ENCODE results near the gene ABCC1.
"Not testable (repeated sequence)": the region's sequence is repeated elsewhere in the genome, so short reads cannot be mapped to it uniquely, and the experiment has no call there.

The ABCC1 gene

GRCh38 chr16:16086653-16087446 is 137.4 kb downstream of the ABCC1 start:
- no peak for DNase-seq

- no peak for DNase-seq
Observed at GRCh38 chr16:16090238-16090637, 140.8 kb downstream of the ABCC1 start.

GRCh38 chr16:16092925-16093627 is 143.7 kb downstream of the ABCC1 start:
- peak; percentile 13 for DNase-seq

- DNase-seq: no peak
Observed at GRCh38 chr16:16093628-16094332, 144.4 kb downstream of the ABCC1 start.

GRCh38 chr16:16095646-16096045 is 146.2 kb downstream of the ABCC1 start:
- DNase-seq: no peak

DNA sequence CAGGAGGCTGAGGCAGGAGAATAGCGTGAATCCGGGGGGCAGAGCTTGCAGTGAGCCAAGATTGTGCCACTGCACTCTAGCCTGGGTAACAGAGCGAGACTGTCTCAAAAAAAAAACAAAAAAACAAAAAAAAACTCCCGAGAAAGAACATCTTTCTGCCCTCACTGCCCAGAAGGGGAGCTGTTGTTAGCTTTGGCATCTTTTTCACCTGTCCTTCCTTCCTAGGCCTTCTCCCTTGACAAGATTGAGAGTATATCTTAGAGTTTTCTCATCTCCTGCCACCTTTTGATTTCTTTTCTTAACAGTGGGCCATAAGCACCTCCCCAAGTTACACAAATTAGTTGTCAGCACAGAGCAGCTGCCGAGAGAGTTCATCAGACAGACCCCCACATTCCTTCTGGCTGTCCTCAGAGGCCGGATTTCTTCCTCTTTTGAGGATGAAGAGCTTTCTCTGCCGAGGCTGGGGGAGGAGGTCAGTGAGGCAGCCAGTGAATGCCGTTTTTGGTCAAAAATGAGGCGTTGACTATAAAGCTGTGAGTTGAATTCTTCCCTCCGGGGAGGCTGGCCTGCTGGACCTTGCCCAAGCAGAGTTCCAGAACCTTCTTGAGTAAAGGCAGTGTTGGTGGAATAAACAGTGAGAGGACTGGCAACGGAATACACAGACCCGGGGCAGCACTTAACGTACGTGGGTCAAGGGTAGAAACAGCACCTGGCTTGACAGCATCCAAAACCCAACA is 146.9 kb downstream of the ABCC1 start:
- no peak for DNase-seq

DNA sequence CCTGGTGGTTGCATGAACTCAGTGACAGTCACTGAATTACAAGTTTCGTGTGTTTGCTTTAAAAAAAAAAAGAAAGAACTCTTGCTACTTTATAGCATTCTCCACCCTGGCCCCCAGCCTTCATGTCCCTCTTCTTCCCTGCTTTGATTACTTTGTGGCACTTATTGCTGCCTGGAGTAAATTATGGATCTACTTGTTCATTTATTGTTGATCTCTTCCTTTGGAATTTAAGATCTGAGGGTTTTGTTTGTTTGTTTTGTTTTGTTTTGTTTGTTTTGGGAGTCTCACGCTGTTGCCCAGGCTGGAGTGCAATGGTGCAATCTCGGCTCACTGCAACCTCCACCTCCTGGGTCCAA is 147.4 kb downstream of the ABCC1 start:
- no peak for DNase-seq

DNA sequence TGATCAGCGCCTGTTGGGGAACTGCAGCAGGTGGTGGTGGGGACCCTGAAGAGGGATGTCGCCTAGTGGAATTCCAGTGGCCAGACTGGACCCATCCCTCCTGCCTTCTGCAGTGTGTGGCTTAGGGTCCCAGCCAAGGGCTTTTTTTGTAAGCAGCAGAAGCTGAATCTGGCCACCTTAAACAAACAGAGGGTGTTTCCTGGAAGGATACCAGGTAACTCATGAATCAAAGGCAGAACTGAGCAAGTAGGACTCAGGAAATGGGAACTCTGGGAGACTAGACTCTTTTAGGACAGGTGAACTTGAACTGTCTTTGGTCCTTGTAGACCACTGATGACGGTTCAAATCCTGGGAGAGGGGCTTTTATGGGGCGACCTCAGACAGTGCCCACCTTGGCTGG is 149.9 kb downstream of the ABCC1 start:
- no peak for DNase-seq

- no peak for DNase-seq
Observed at GRCh38 chr16:16100631-16101030, 151.2 kb downstream of the ABCC1 start.

DNA sequence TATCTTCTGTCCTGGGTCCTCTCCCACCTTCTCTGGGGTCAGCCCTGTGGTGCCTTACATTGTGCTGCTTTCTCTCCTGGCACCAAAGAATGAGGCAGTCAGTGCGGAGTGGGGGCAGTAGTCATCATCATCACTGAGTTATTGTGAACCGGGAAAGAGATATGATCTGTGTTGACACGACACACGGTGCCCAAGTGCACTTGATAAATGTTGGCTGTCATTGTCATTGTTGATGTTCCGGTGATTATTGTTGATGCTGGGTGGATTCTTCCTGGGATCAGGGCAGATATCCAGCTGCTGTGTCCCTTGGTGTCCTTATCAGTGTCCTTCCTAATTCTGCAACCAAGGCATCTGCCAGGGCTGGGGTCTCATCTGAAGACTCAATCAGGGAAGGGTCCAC is 152.2 kb downstream of the ABCC1 start:
- peak; percentile 15 for DNase-seq

DNA sequence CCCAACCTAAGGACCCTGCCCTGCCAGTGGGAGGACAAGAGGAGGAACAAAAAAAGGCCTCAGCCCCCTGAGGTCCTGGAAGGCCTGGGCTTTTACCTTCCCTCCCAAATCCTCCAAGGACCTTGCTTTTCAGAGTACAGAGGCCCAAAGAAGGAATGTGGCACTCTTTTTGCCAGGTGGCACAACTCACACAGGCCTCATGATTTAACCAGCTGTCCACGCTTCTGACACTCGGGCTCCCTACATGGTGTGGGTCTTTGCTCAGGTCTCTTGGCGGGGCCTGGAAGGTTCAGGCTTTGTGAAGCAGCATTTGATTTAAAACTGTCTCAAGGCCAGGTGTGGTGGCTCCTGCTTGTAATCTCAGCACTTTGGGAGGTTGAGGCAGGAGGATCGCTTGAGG is 153.3 kb downstream of the ABCC1 start:
- DNase-seq: no peak

- not testable (repeated sequence) for DNase-seq
Observed at GRCh38 chr16:16104132-16104803, 154.9 kb downstream of the ABCC1 start.

DNA sequence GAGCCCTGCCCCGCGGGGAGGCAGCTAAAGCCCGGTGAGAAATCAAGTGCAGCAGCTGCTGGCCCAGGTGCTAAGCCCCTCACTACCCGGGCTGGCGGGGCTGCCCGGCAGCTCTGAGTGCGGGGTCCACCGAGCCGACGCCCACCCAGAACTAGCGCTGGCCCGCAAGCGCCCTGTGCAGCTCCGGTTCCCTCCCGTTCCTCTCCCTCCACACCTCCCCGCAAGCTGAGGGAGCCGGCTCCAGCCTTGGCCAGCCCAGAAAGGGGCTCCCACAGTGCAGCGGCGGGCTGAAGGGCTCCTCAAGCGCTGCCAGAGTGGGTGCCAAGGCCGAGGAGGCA is 155.4 kb downstream of the ABCC1 start:
- not testable (repeated sequence) for DNase-seq

DNA sequence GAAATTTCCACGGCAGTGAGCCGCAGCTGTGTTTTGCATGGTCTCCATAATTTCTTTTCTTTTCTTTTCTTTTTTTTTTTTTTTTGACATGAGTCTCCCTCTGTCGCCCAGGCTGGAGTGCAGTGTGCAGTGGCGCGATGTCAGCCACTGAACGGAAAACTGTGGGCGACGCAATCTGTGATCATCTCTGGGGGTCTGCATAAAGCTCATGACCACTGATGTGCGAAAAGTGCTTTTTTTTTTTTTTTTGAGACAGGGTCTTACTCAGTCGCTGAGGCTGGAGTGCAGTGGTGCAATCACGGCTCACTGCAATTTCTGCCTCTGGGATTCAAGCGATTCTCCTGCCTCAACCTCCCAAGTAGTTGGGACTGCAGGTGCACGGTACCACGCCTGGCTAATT is 156.2 kb downstream of the ABCC1 start:
- peak; percentile 55 for DNase-seq

GRCh38 chr16:16106466-16106865 is 157.1 kb downstream of the ABCC1 start:
- DNase-seq: no peak

- DNase-seq: no peak
Observed at GRCh38 chr16:16107839-16108238, 158.4 kb downstream of the ABCC1 start.

- no peak for DNase-seq
Observed at GRCh38 chr16:16108759-16109158, 159.3 kb downstream of the ABCC1 start.

GRCh38 chr16:16109453-16110110 is 160.2 kb downstream of the ABCC1 start:
- DNase-seq: no peak

DNA sequence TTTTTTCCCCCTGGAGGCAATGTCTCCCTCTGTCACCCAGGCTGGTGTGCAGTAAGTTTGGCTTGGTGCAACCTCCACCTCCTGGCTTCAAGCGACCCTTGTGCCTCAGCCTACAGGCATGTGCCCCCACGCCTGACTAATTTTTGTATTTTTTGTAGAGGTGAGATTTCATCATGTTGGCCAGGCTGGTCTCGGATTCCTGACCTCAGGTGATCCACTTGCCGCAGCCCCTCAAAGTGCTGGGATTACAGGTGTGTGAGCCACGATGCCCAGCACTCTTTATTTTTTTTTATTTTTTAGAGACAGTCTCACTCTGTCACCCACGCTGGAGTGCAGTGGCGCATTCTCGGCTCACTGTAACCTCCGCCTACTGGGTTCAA is 160.7 kb downstream of the ABCC1 start:
- DNase-seq: no peak

DNA sequence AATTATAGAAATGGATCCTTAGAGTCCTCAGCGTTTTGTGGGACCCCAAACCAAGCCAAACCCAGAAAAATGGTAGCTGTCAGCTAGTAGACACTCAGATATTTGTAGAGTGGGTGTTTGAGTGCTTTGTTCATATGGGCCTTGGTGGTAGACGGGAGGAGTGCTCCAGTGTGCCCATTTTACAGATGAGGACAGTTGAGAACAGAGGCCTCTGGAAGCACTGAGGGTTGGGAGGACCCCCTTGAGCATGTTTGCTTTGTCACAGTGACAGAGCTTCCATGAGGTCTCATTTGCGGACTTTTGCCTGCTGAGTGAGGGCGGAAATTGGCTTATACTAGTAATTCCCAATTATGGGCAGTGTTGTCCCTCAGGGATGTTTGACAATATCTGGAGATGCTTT is 162.2 kb downstream of the ABCC1 start:
- DNase-seq: no peak

DNA sequence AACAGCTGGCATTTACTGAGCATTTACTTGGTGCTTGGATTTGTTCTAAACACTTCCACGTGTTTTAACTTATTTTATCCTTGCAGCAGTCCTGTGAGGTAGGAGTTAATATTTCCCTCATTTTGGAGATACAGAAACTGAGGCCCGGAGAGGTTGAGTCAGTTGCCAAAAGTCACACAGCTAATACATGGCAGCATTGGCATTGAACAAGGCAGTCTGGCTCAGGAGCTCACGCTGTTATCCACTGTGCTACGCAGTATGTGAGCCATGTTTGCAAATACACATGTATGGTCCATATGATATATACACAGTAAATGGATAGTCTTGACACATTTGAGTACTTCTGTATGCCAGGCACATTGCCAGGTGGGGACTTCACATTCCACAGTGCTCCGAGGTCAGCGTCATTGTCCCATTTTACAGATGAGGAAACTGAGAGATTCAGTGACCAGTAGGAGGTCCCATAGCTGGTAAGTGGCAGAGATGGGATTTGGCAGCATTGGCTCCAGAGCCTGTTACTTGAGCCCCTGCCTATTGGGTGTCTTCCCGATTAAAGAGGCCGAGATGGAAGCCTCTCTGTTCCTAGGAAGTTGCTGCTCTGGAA is 163.1 kb downstream of the ABCC1 start:
- DNase-seq: no peak

- DNase-seq: no peak
Observed at GRCh38 chr16:16113076-16113475, 163.7 kb downstream of the ABCC1 start.

Measured in eye (tissue), 1 donor.